IPS-18a (cell line): ENCODE measurements around the gene FDX2.

ENCODE experiments used
- H3K27ac ChIP-seq: one replicate; pipeline ENCODE4 v1.5.1; 2013; ENCODE audit warnings: low read length
- H3K27me3 ChIP-seq: one replicate; pipeline ENCODE4 v1.6.1; 2013; ENCODE audit warnings: mild to moderate bottlenecking, low read length; ENCODE audit not compliant: control insufficient read depth, insufficient read depth
- H3K36me3 ChIP-seq: one replicate; pipeline ENCODE4 v1.6.1; 2013; ENCODE audit warnings: low read depth, low read length; ENCODE audit not compliant: control insufficient read depth
- H3K4me1 ChIP-seq: one replicate; pipeline ENCODE4 v1.6.1; 2013; ENCODE audit warnings: low read depth, low read length; ENCODE audit not compliant: control insufficient read depth
- H3K4me3 ChIP-seq: one replicate; pipeline ENCODE4 v1.5.1; 2013; ENCODE audit warnings: low read length
- H3K9ac ChIP-seq: one replicate; pipeline ENCODE4 v1.6.1; 2013; ENCODE audit warnings: mild to moderate bottlenecking, low read length, moderate library complexity
- H3K9me3 ChIP-seq: one replicate; pipeline ENCODE4 v1.6.1; 2013; ENCODE audit warnings: low read depth, low read length; ENCODE audit not compliant: control insufficient read depth

FDX2 gene

GRCh38 chr19:10270616-10271394 lies 45.0 kb downstream of the FDX2 start, which contains the start of gene ICAM1:
TSS of gene ICAM1 (plus strand) at chr19:10271120. CDS start at chr19:10271160, 40 bp downstream.
- Histone ChIP-seq H3K4me1 (peaks cover 2% of the 10 kb centered on the region), H3K9me3 (no peaks in the 10 kb centered on the region), H3K9ac (no peak within 1 kb of the TSS), H3K27ac (no peak within 1 kb of the TSS), H3K4me3 (peak within 1 kb of the TSS; percentile 49), H3K27me3 (peaks cover 41% of the 10 kb centered on the region), H3K36me3 (no peaks in the 10 kb centered on the region)

GRCh38 chr19:10270180-10270615 lies 45.6 kb downstream of the FDX2 start:
- peak overlapping the region; percentile 49 for H3K4me3 ChIP-seq
- no peaks in the 10 kb centered on the region for H3K36me3 ChIP-seq
- H3K27ac ChIP-seq, result no peak overlapping the region
- peaks cover 41% of the 10 kb centered on the region for H3K27me3 ChIP-seq
- peaks cover 2% of the 10 kb centered on the region for H3K4me1 ChIP-seq
- H3K9me3 ChIP-seq, result no peaks in the 10 kb centered on the region
- H3K9ac ChIP-seq, result no peak overlapping the region

GRCh38 chr19:10269333-10270179 lies 46.3 kb downstream of the FDX2 start:
- no peak overlapping the region for H3K27ac ChIP-seq
- H3K27me3 ChIP-seq, result peaks cover 41% of the 10 kb centered on the region
- peak overlapping the region; percentile 39 for H3K4me3 ChIP-seq
- H3K4me1 ChIP-seq, result peaks cover 2% of the 10 kb centered on the region
- H3K36me3 ChIP-seq, result no peaks in the 10 kb centered on the region
- no peaks in the 10 kb centered on the region for H3K9me3 ChIP-seq
- no peak overlapping the region for H3K9ac ChIP-seq

GRCh38 chr19:10268071-10268470 lies 47.7 kb downstream of the FDX2 start:
- H3K4me1 ChIP-seq, result peaks cover 2% of the 10 kb centered on the region
- H3K9ac ChIP-seq, result no peak overlapping the region

GRCh38 chr19:10266706-10267105 lies 49.1 kb downstream of the FDX2 start:
- H3K4me1 ChIP-seq, result peaks cover 2% of the 10 kb centered on the region
- H3K36me3 ChIP-seq, result no peaks in the 10 kb centered on the region
- no peak overlapping the region for H3K4me3 ChIP-seq
- H3K27ac ChIP-seq, result no peak overlapping the region
- H3K27me3 ChIP-seq, result peaks cover 29% of the 10 kb centered on the region
- H3K9me3 ChIP-seq, result no peaks in the 10 kb centered on the region
- no peak overlapping the region for H3K9ac ChIP-seq

More at GRCh38 chr19:10268071-10268470, 47.7 kb downstream of the FDX2 start:
- Histone ChIP-seq H3K27ac (no peak overlapping the region), H3K4me3 (no peak overlapping the region), H3K27me3 (peaks cover 41% of the 10 kb centered on the region), H3K9me3 (no peaks in the 10 kb centered on the region), H3K36me3 (no peaks in the 10 kb centered on the region)

GRCh38 chr19:10262771-10263170 lies 53.0 kb downstream of the FDX2 start:
- Histone ChIP-seq H3K27ac (no peak overlapping the region), H3K9me3 (no peaks in the 10 kb centered on the region), H3K4me1 (no peaks in the 10 kb centered on the region), H3K27me3 (no peaks in the 10 kb centered on the region), H3K4me3 (no peak overlapping the region), H3K9ac (no peak overlapping the region), H3K36me3 (peaks cover 5% of the 10 kb centered on the region)

GRCh38 chr19:10260141-10260584 lies 55.7 kb downstream of the FDX2 start:
- Histone ChIP-seq H3K4me1 (no peaks in the 10 kb centered on the region), H3K9ac (no peak overlapping the region), H3K9me3 (no peaks in the 10 kb centered on the region), H3K4me3 (no peak overlapping the region), H3K36me3 (peaks cover 16% of the 10 kb centered on the region), H3K27ac (no peak overlapping the region), H3K27me3 (no peaks in the 10 kb centered on the region)
